H4 (cell line): ENCODE measurements around the gene DUSP15. TPM values are rescaled to one million over a fixed set of nuclear protein-coding genes. Genes with fewer than 3 reads are reported as not detected.
"Not testable (repeated sequence)": the region's sequence is repeated elsewhere in the genome, so short reads cannot be mapped to it uniquely, and the experiment has no call there.

ENCODE experiments used
- DNase-seq: peaks from one replicate; pipeline ENCODE4 v3.0.0-alpha.2; 2015; ENCODE audit warnings: low spot score
- total RNA-seq: library from RNA; depleted of rRNA; stranded (reverse); fragments of >200 nt; shearing (Covaris generic); gene quantifications from 2 replicates; pipeline ENCODE4 v1.2.3, GENCODE V29; 2014; rRNA removed

DUSP15 gene
- total RNA-seq: 7.5 and 9.2 TPM in 2 replicates

- no peak for DNase-seq
Observed at GRCh38 chr20:31869942-31870725, at the start of gene DUSP15, which contains the start of gene TTLL9. DUSP15 (minus strand) TSS chr20:31870527; CDS start chr20:31870337, 190 bp downstream. TTLL9 (plus strand) TSS chr20:31870634; CDS start chr20:31871127, 493 bp downstream.

- no peak for DNase-seq
Observed at GRCh38 chr20:31919410-31920155, 49.3 kb upstream of the DUSP15 start.

- DNase-seq: no peak
Observed at GRCh38 chr20:31918466-31919105, 48.3 kb upstream of the DUSP15 start.

GRCh38 chr20:31917962-31918412 is 47.7 kb upstream of the DUSP15 start:
- not testable (repeated sequence) for DNase-seq

- DNase-seq: no peak
Observed at GRCh38 chr20:31916708-31917107, 46.4 kb upstream of the DUSP15 start.

GRCh38 chr20:31915491-31916280 is 45.4 kb upstream of the DUSP15 start:
- DNase-seq: no peak

GRCh38 chr20:31914170-31914569 is 43.8 kb upstream of the DUSP15 start:
- no peak for DNase-seq

- DNase-seq: no peak
Observed at GRCh38 chr20:31913431-31914157, 43.3 kb upstream of the DUSP15 start.

GRCh38 chr20:31910071-31910803 is 39.9 kb upstream of the DUSP15 start:
- DNase-seq: no peak

GRCh38 chr20:31909253-31910070 is 39.1 kb upstream of the DUSP15 start:
- DNase-seq: no peak

- no peak for DNase-seq
Observed at GRCh38 chr20:31908424-31908823, 38.1 kb upstream of the DUSP15 start.

- DNase-seq: no peak
Observed at GRCh38 chr20:31908016-31908415, 37.7 kb upstream of the DUSP15 start.

GRCh38 chr20:31907046-31907445 is 36.7 kb upstream of the DUSP15 start:
- DNase-seq: no peak

GRCh38 chr20:31906001-31906400 is 35.7 kb upstream of the DUSP15 start:
- no peak for DNase-seq

GRCh38 chr20:31903627-31904386 is 33.5 kb upstream of the DUSP15 start:
- no peak for DNase-seq

GRCh38 chr20:31901615-31902014 is 31.3 kb upstream of the DUSP15 start:
- no peak for DNase-seq

GRCh38 chr20:31897541-31897940 is 27.2 kb upstream of the DUSP15 start:
- no peak for DNase-seq

GRCh38 chr20:31896049-31896448 is 25.7 kb upstream of the DUSP15 start:
- DNase-seq: no peak
